Pancreas (tissue), 10 donors: Measurements from ENCODE around the gene PDE2A. TPM values are rescaled to one million over a fixed set of nuclear protein-coding genes. Genes with fewer than 3 reads are reported as not detected.

ENCODE experiments used
- ATAC-seq, 4 donors: fragments of 200-7000 bp; cut with Tn5 transposase; one replicate each; pipeline versions ENCODE4 v1.8.0 to v1.9.1; 2020; ENCODE audit warnings: mild to moderate bottlenecking in 4 of 4, moderate library complexity in 4 of 4
- DNase-seq, 6 donors: peaks; one replicate each; pipeline ENCODE4 v3.0.0-alpha.2; 2020
- FAIRE-seq: peaks from 2 replicates; lab custom pipeline; 2012; peaks lifted over from hg19 to GRCh38; lab: Jason Lieb, UNC
- H3K27ac ChIP-seq, 4 donors: fragments of 200-600 bp; sonication (generic); 1 replicate in 3 of 4; 2 replicates in 1 of 4; pipeline versions ENCODE4 v1.5.0 to v1.8.0; 2020
- H3K27me3 ChIP-seq, 4 donors: fragments of 200-600 bp; one replicate each; pipeline ENCODE4 v1.8.0; 2021
- H3K36me3 ChIP-seq, 3 donors: fragments of 200-600 bp; sonication (generic) in 1 of 3; one replicate each; pipeline versions ENCODE4 v1.5.0 to v1.8.0; 2020 to 2021
- H3K4me1 ChIP-seq, 3 donors: fragments of 200-600 bp; one replicate each; pipeline ENCODE4 v1.8.0; 2021
- H3K4me3 ChIP-seq, 4 donors: fragments of 200-600 bp; sonication (generic) in 2 of 4; one replicate each; pipeline versions ENCODE4 v1.5.0 to v1.8.0; 2020 to 2021
- H3K9me3 ChIP-seq, 4 donors: fragments of 200-600 bp; one replicate each; pipeline ENCODE4 v1.8.0; 2021
- CTCF ChIP-seq, 4 donors: fragments of 200-600 bp; sonication (generic) in 3 of 4; IDR thresholded peaks; one replicate each; pipeline versions ENCODE4 v1.5.0 to v1.8.0; 2021; ENCODE audit warnings: antibody characterized with exemption in 4 of 4
- WGBS, 2 donors: extraction: QIAGEN DNeasy Blood & Tissue Kit; methylation state at CpG; one replicate each; pipeline ENCODE4 v1.1.7; 2013; 5-methylcytosine and 5-hydroxymethylcytosine counted together
- intact Hi-C, 3 donors: fragments of 100-400 bp; cut with DNase I; formaldehyde crosslinking; loops; one replicate each; pipeline versions ENCODE4 v1.11.1 to v1.14.2; 2022
- polyA plus RNA-seq, 2 donors: library from polyadenylated mRNA; stranded (reverse); fragments of 200-250 nt; gene quantifications; one replicate each; pipeline ENCODE4 v1.2.3, GENCODE V29; 2013
- total RNA-seq, 6 donors: library from RNA; stranded (reverse); fragmentation: NEBNext Ultra II Directional in 4 of 6; extraction: Animal tissue kit (Norgen Biotek cat#: 25700) in 4 of 6; gene quantifications; one replicate each; pipeline versions ENCODE4 v1.2.1 to v1.2.4, GENCODE V29; 2021 to 2023
- donor health status: healthy with polysubstance abuse.
- donor health status: DM: no; HTN: no; CAD: no; lungs with moderate emphysema.
- donor health status: DM: no; HTN: no; CAD: no.
- donor health status: control.
- donor health status: control.
- donor health status: Bipolar disorder and iron deficiency.
- donor health status: DM: yes; HTN: yes; CAD: no.
- donor health status: DM: no; HTN: no; CAD: no.
- donor health status: DM: no; HTN: no; CAD: no.
- donor health status: DM: yes; HTN: yes; CAD: no.

The PDE2A gene
- total and polyA plus RNA-seq, 8 donors: 2.1 to 16.3 (median 4.1) TPM

- TF ChIP-seq CTCF (IDR thresholded peaks at IDR 0.05): no peak
- 79 to 86% methylated on average over 14 of the region's 14 CpGs for WGBS, 2 donors
- FAIRE-seq: no peak
- no peak overlapping the region for H3K4me3 ChIP-seq
- H3K9me3 ChIP-seq: no peaks in the 10 kb centered on the region
- H3K36me3 ChIP-seq: no peaks in the 10 kb centered on the region
- no peak for ATAC-seq
- H3K4me1 ChIP-seq: no peaks in the 10 kb centered on the region
- no peaks in the 10 kb centered on the region for H3K27me3 ChIP-seq
- DNase-seq: peak in 1 of 6 donors; percentile 35
- H3K27ac ChIP-seq: no peak overlapping the region
- intact Hi-C loops: loop anchor here in 1 of 3 donors (10.0 kb wide), 1 partner anchor 112 kb away; no protein-coding TSS in a partner anchor
Measured at GRCh38 chr11:72577271-72577721, 96.9 kb downstream of the PDE2A start.

GRCh38 chr11:72576661-72577060 lies 97.6 kb downstream of the PDE2A start:
- WGBS, 2 donors: 78 to 89% methylated on average over 6 of the region's 6 CpGs
- Histone ChIP-seq H3K36me3 (no peaks in the 10 kb centered on the region), H3K4me3 (no peak overlapping the region), H3K27ac (no peak overlapping the region), H3K9me3 (no peaks in the 10 kb centered on the region), H3K4me1 (no peaks in the 10 kb centered on the region), H3K27me3 (no peaks in the 10 kb centered on the region)
- DNase-seq (peak in 1 of 6 donors; percentile 27), ATAC-seq (no peak), FAIRE-seq (no peak)
- TF ChIP-seq CTCF (IDR thresholded peaks at IDR 0.05): no peak
- intact Hi-C loops: loop anchor here in 1 of 3 donors (10.0 kb wide), 1 partner anchor 112 kb away; no protein-coding TSS in a partner anchor

- DNase-seq (no peak), FAIRE-seq (no peak), ATAC-seq (no peak)
- Histone ChIP-seq H3K27ac (no peak overlapping the region), H3K27me3 (no peaks in the 10 kb centered on the region), H3K4me3 (no peak overlapping the region), H3K9me3 (no peaks in the 10 kb centered on the region), H3K36me3 (no peaks in the 10 kb centered on the region), H3K4me1 (no peaks in the 10 kb centered on the region)
- WGBS, 2 donors: 80 to 89% methylated on average over 5 of the region's 5 CpGs
- intact Hi-C loops: loop anchor here in 1 of 3 donors (10.0 kb wide), 1 partner anchor 111 kb away; no protein-coding TSS in a partner anchor
- no peak for TF ChIP-seq CTCF (IDR thresholded peaks at IDR 0.05)
Measured at GRCh38 chr11:72576243-72576595, 98.0 kb downstream of the PDE2A start.

GRCh38 chr11:72575533-72576242 lies 98.5 kb downstream of the PDE2A start:
- FAIRE-seq: no peak
- Histone ChIP-seq H3K4me1 (no peaks in the 10 kb centered on the region), H3K4me3 (no peak overlapping the region), H3K27me3 (no peaks in the 10 kb centered on the region), H3K9me3 (no peaks in the 10 kb centered on the region), H3K36me3 (no peaks in the 10 kb centered on the region), H3K27ac (no peak overlapping the region)
- no peak for TF ChIP-seq CTCF (IDR thresholded peaks at IDR 0.05)
- ATAC-seq: no peak
- 79 to 84% methylated on average over 14 of the region's 14 CpGs for WGBS, 2 donors
- intact Hi-C loops: loop anchor here in 1 of 3 donors (10.0 kb wide), 1 partner anchor 111 kb away; no protein-coding TSS in a partner anchor
- peak in 1 of 6 donors; percentile 44 for DNase-seq
